NCI-H1092 (cell line): ENCODE measurements around the gene KRTAP10-4.
"Not testable (repeated sequence)": the region's sequence is repeated elsewhere in the genome, so short reads cannot be mapped to it uniquely, and the experiment has no call there.

Experiments used
- DNase-seq: peaks from one replicate; lab custom pipeline; 2025; lab: John Stamatoyannopoulos, UW

KRTAP10-4 gene

GRCh38 chr21:44579056-44579832 lies 5.7 kb downstream of the KRTAP10-4 start:
- no peak for DNase-seq

DNA sequence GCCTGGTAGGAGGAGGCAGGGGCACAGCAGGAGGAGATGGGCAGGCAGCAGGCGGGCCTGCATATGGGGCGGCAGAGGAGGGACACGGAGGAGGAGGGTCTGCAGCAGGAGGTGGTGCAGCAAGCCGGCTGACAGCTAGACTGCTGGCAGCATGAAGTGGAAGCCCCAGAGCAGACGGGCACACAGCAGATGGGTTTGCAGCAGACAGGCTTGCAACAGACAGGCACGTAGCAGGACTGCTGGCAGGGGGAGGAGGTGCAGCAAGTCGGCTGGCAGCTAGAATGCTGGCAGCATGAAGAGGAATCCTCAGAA lies 6.3 kb downstream of the KRTAP10-4 start:
- no peak for DNase-seq

DNA sequence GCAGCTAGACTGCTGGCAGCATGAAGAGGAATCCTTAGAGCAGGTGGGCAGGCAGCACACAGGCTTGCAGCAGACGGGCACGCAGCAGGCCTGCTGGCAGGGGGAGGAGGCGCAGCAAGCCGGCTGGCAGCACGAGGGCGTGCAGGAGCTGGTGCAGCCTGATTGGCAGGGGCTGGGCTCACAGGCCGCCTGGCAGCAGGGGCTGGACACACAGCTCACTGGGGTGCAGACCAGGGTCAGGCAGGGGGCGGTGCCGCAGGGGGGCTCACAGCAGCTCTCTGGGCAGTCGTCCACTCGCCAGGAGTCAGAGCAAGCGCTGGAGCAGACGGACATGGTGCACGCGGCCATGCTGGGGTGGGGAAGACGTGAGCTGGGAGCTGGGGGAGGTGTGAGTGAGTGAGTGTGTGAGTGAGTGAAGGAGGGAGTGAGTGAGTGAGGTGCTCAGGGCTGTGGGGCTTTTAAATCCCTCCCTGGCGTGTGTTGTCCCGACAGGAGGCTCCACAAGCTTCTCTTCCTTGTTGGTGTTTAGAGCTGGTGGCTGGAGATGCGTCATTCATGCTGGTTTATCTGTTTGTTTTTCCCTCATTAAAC lies 6.8 kb downstream of the KRTAP10-4 start, which contains the start of gene KRTAP10-5:
KRTAP10-5 (minus strand) TSS at position 374 of the 591 bp plus-strand sequence; CDS start at position 348, 26 bp downstream.
- DNase-seq, result not testable (repeated sequence)

DNA sequence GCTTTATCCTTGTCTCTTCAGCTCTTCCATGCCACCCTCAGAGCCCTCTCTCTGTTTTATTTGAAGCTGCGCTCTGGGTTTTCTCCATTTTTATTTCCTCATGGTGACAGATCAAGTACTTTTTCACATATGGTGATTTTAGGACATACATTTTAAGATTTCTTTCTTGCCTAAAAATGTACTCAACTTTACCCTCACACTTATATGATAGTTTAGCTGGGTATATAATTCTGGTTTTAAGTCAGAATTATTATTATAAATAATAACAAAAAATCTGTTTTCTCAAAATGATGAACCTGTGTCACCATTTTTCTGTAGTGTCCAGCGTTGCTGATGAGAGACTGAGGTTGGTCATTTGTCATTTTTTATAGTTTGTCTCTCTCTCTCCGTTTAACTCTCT lies 7.6 kb downstream of the KRTAP10-4 start:
- DNase-seq, result no peak

GRCh38 chr21:44582055-44582454 lies 8.5 kb downstream of the KRTAP10-4 start:
- DNase-seq, result no peak

DNA sequence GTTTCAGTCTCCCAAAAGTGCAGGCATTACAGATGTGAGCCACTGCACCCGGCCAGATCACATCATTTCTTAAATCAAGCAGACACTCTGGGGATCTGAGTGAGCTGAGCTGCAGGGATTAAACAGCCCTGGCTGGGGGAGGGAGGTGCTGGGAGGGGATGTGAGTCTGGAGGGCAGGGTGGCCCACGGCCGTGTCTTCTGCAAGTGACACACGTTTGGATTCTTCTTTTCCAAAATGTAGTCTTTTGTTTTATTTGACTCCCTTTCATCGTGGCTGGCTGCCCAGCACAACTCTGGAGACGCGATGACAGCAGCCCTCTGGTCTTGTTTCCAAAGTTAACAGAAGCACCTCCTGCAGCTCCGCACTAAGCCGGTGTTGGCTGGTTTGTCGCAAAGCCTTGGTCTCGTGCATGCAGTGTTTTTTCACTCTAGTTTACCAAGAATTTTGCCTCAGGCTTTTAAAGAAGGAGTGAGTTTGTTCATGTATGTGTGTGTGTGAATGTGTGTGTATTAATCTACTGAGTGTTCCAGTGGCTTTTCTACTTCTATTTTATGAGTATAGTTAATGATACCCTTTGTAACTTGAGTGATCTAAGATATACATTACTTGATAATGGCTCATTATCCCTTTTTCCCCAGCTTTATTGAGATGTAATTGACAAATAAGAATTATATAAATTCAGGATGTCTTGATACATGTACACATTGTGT lies 9.7 kb downstream of the KRTAP10-4 start:
- no peak for DNase-seq

- DNase-seq, result no peak
Observed at GRCh38 chr21:44583800-44584147, 10.2 kb downstream of the KRTAP10-4 start.

GRCh38 chr21:44585892-44586291 lies 12.4 kb downstream of the KRTAP10-4 start:
- no peak for DNase-seq

- no peak for DNase-seq
Observed at GRCh38 chr21:44589094-44589493, 15.6 kb downstream of the KRTAP10-4 start.

DNA sequence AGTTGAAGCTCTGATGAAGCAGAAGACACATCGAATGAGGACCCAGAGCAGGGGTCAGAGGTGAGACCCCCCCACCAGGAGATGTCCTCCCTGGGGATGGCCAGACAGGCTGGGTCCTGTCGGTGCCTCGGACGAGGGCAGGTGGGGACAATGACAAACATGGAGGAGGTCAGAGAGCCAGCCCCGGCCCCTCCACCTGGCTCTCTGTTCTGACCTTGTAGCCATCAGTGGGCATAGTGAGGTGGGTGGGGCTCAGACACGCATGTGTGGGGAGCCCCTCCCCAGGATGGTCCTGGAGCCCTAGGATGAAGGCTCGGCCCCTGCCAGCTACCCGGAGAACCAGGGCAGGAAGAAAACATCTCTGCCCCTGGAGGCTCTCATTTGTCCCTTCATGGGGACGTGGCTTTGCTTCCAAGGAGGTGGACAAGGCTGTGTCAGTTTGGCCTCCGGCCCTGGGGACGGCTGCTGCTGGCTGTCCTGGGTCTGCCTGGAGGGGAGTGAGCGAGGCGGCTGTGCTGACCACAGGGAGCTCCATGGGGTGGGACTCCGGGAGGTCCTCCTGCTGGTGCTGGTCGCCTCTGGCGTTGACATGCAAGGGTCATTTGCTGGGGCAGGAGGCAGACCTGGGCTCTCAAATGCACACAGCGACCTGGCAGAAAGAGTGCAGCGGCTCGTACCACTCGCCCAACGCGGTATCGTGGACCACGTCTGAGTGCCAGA lies 16.2 kb downstream of the KRTAP10-4 start:
- DNase-seq, result no peak

- no peak for DNase-seq
Observed at GRCh38 chr21:44590311-44590721, 16.8 kb downstream of the KRTAP10-4 start.

- DNase-seq, result not testable (repeated sequence)
Observed at GRCh38 chr21:44590897-44591800, 17.6 kb downstream of the KRTAP10-4 start.

DNA sequence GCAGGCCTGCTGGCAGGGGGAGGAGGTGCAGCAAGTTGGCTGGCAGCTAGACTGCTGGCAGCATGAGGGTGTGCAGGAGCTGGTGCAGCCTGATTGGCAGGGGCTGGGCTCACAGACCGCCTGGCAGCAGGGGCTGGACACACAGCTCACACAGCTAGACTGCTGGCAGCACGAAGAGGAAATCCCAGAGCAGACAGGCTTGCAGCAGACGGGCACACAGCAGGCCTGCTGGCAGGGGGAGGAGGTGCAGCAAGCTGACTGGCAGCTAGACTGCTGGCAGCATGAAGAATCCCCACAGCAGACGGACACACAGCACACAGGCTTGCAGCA lies 18.2 kb downstream of the KRTAP10-4 start:
- not testable (repeated sequence) for DNase-seq

- DNase-seq, result no peak
Observed at GRCh38 chr21:44592446-44593311, 19.1 kb downstream of the KRTAP10-4 start, which contains the start of gene KRTAP10-6. TSS of gene KRTAP10-6 (minus strand) at chr21:44592505. CDS start at chr21:44592484, 21 bp downstream.

- DNase-seq, result no peak
Observed at GRCh38 chr21:44593598-44594405, 20.3 kb downstream of the KRTAP10-4 start.

GRCh38 chr21:44594406-44594916 lies 20.9 kb downstream of the KRTAP10-4 start:
- no peak for DNase-seq

- DNase-seq, result no peak
Observed at GRCh38 chr21:44595524-44595923, 22.0 kb downstream of the KRTAP10-4 start.

DNA sequence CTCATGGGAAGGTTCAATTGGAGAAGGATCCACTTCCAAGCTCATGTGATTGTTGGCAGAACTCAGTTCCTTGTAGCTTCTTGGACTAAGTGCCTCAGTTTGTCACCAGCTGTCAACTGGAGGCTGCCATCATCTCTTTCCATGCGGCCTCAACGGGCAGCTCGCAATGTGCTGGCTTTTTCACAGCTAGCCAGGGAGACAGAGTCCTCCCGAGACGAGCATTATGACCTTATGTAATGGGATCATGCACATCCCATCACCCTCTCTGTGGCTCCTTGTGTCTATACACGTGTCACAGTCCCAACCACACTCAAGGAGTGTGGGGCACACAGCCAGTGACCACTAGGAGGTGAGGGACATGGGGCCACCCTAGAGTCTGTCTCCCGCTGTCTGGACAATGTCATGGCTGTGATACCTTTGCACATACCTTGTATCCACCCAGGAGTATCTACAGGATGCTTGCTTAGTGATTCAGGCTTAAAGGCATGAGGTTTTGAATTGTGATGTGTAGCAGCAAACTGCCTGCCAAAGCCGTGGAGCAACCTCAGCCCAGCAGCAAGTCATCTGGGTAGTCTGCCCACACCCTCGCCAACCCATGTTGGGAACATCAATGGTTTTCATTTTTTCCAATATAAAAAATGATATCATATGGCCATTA lies 22.7 kb downstream of the KRTAP10-4 start:
- DNase-seq, result no peak

DNA sequence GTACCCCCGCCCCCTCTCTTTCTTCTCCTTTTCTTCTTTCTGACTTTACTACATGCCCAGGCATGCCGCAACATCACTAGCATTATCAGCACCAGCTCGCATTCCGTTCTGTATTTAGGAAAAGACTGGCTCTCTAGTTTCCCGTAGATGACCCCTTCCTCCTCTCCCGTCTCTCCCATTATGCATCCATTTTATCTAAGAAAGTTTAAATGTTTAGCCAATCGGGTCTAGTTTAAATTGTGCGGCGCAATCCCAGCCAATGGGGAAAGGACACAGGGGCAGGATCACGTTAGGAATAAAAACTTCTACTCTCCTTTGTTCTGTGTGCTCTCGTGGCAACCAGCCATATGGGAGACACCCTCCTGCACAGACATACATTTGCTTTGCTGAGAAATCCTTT lies 24.5 kb downstream of the KRTAP10-4 start:
- no peak for DNase-seq
